ENCODE results near the gene PADI3. TPM values are rescaled to one million over a fixed set of nuclear protein-coding genes. Genes with fewer than 3 reads are reported as not detected.

Gene PADI3
- polyA plus RNA-seq, 1 donor (not counting 4 experiments of a cell fraction or from before 2014, with no cell fraction given) = 6.1 TPM

DNA sequence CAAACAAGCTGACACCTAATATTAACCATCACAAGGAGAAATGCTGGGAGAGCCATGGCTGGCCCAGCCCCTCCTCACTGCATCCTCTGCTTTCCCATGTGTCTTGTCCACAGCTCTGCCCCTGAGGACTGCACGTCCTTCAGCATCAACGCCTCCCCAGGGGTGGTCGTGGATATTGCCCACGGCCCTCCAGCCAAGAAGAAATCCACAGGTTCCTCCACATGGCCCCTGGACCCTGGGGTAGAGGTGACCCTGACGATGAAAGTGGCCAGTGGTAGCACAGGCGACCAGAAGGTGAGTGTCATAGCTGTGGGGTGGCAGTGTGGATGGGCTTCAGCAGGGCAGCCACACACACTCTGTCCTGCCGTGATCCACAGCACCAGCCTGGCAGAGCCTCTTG is 82.0 kb downstream of the PADI3 start:
- DNase-seq (ENCODE audit: low read depth, low spot score) (no peak), FAIRE-seq (no peak)
- dilution Hi-C loops (cut with MboI; ENCODE audit: extremely low pct_ligation_motif_present, low sequenced_read_pairs) = no loop called here
- H3K4me1 ChIP-seq (ENCODE audit: control insufficient read depth, extremely low read depth, insufficient read depth, low read length) = no peaks in the 10 kb centered on the region
- no peak overlapping the region for H2AFZ ChIP-seq (ENCODE audit: control insufficient read depth, low read length)
- no peaks in the 10 kb centered on the region for H3K27me3 ChIP-seq (ENCODE audit: control insufficient read depth, extremely low read depth, insufficient read depth, low read length)
- no peaks in the 10 kb centered on the region for H3K9me1 ChIP-seq (ENCODE audit: control insufficient read depth, extremely low read depth, insufficient read depth, low read length)
- no peak overlapping the region for H3K9ac ChIP-seq (ENCODE audit: control insufficient read depth, extremely low read depth, insufficient read depth, low read length)
- no peaks in the 10 kb centered on the region for H4K20me1 ChIP-seq (ENCODE audit: control insufficient read depth, extremely low read depth, insufficient read depth, low read length)
- H3K4me3 ChIP-seq (ENCODE audit: control insufficient read depth in 2 of 3, extremely low read depth in 1 of 3, insufficient read depth in 2 of 3, low read depth in 1 of 3, low read length in 3 of 3) = no peak overlapping the region
- no peaks in the 10 kb centered on the region for H3K9me3 ChIP-seq (ENCODE audit: control insufficient read depth, low read depth, low read length)
- no peak overlapping the region for H3K27ac ChIP-seq (ENCODE audit: control insufficient read depth, insufficient read depth, low read length)
- H3K36me3 ChIP-seq (ENCODE audit: control insufficient read depth in 2 of 2, extremely low read depth in 1 of 2, insufficient read depth in 2 of 2, low read length in 2 of 2) = no peaks in the 10 kb centered on the region
- no peaks in the 10 kb centered on the region for H3K79me2 ChIP-seq (ENCODE audit: control insufficient read depth, insufficient read depth, low read length)
- H3K4me2 ChIP-seq (ENCODE audit: control insufficient read depth, extremely low read depth, insufficient read depth, low read depth, low read length) = no peak overlapping the region
- TF ChIP-seq EZH2 (IDR thresholded peaks at IDR 0.05; ENCODE audit: low read length) = no peak
- TF ChIP-seq, protein P1, sequence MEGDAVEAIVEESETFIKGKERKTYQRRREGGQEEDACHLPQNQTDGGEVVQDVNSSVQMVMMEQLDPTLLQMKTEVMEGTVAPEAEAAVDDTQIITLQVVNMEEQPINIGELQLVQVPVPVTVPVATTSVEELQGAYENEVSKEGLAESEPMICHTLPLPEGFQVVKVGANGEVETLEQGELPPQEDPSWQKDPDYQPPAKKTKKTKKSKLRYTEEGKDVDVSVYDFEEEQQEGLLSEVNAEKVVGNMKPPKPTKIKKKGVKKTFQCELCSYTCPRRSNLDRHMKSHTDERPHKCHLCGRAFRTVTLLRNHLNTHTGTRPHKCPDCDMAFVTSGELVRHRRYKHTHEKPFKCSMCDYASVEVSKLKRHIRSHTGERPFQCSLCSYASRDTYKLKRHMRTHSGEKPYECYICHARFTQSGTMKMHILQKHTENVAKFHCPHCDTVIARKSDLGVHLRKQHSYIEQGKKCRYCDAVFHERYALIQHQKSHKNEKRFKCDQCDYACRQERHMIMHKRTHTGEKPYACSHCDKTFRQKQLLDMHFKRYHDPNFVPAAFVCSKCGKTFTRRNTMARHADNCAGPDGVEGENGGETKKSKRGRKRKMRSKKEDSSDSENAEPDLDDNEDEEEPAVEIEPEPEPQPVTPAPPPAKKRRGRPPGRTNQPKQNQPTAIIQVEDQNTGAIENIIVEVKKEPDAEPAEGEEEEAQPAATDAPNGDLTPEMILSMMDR (optimal IDR thresholded peaks at IDR 0.05 in 1 of 3, IDR thresholded peaks at IDR 0.05 in 1 of 3, conservative IDR thresholded peaks at IDR 0.05 in 1 of 3; ENCODE audit: extremely low read depth in 1 of 3, insufficient read depth in 2 of 3, low read length in 3 of 3) = no peak

DNA sequence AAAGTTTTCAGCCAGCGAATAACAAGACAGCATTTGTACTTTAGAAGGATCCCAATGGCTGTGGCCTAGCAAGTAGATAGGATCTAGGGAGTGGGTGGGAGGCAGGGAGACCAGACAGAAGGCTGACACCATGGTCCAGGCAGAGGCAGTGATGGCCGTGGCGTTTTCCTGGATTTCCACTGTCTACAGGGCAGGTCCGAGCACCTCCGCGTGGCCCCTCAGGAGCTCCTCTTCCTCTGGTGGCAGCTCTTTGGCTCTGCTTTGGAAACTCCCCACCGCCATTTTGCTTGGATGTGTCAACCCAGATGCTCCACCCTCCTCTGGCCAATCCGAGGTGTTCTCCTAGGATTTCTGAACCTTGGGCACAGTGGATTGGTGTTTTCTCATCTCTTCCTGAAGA is 84.2 kb downstream of the PADI3 start:
- H2AFZ ChIP-seq (ENCODE audit: control insufficient read depth, low read length) = no peak overlapping the region
- H3K9me3 ChIP-seq (ENCODE audit: control insufficient read depth, low read depth, low read length) = no peaks in the 10 kb centered on the region
- TF ChIP-seq, protein P1 (optimal IDR thresholded peaks at IDR 0.05 in 1 of 3, IDR thresholded peaks at IDR 0.05 in 1 of 3, conservative IDR thresholded peaks at IDR 0.05 in 1 of 3; ENCODE audit: extremely low read depth in 1 of 3, insufficient read depth in 2 of 3, low read length in 3 of 3) = no peak
- TF ChIP-seq EZH2 (IDR thresholded peaks at IDR 0.05; ENCODE audit: low read length) = no peak
- no peak overlapping the region for H3K4me2 ChIP-seq (ENCODE audit: control insufficient read depth, extremely low read depth, insufficient read depth, low read depth, low read length)
- peaks cover 4% of the 10 kb centered on the region for H3K4me1 ChIP-seq (ENCODE audit: control insufficient read depth, extremely low read depth, insufficient read depth, low read length)
- no peaks in the 10 kb centered on the region for H3K27me3 ChIP-seq (ENCODE audit: control insufficient read depth, extremely low read depth, insufficient read depth, low read length)
- H3K27ac ChIP-seq (ENCODE audit: control insufficient read depth, insufficient read depth, low read length) = no peak overlapping the region
- no peaks in the 10 kb centered on the region for H3K36me3 ChIP-seq (ENCODE audit: control insufficient read depth in 2 of 2, extremely low read depth in 1 of 2, insufficient read depth in 2 of 2, low read length in 2 of 2)
- dilution Hi-C loops (cut with MboI; ENCODE audit: extremely low pct_ligation_motif_present, low sequenced_read_pairs) = no loop called here
- no peak for FAIRE-seq
- no peak for DNase-seq (ENCODE audit: low read depth, low spot score)
- no peaks in the 10 kb centered on the region for H3K9me1 ChIP-seq (ENCODE audit: control insufficient read depth, extremely low read depth, insufficient read depth, low read length)
- H3K4me3 ChIP-seq (ENCODE audit: control insufficient read depth in 2 of 3, extremely low read depth in 1 of 3, insufficient read depth in 2 of 3, low read depth in 1 of 3, low read length in 3 of 3) = no peak overlapping the region
- H4K20me1 ChIP-seq (ENCODE audit: control insufficient read depth, extremely low read depth, insufficient read depth, low read length) = no peaks in the 10 kb centered on the region
- H3K9ac ChIP-seq (ENCODE audit: control insufficient read depth, extremely low read depth, insufficient read depth, low read length) = no peak overlapping the region
- no peaks in the 10 kb centered on the region for H3K79me2 ChIP-seq (ENCODE audit: control insufficient read depth, insufficient read depth, low read length)

Small RNA genes lying within 50 kb of the gene (small RNA-seq; reads per million reads assigned to genes)
- 0 reads per million in 3 experiments for gene MIR3972 (ENCODE audit: insufficient read length in 3 of 3, low read depth in 3 of 3, low replicate concordance in 1 of 3)

Other genes with a start within 250 kb of the PADI3 start
- gene ATP13A2, start 237.2 kb upstream of the PADI3 start, polyA plus RNA-seq = 19.7 to 56.4 TPM (median 36.3 TPM) in 3 replicates
- gene SDHB, start 195.1 kb upstream of the PADI3 start, polyA plus RNA-seq = 149 to 228 TPM (median 162 TPM) in 3 replicates
- 0.09 to 0.23 TPM (median 0.13 TPM) in 3 replicates for gene PADI2, start 129.6 kb upstream of the PADI3 start, polyA plus RNA-seq
- gene PADI1, start 44.0 kb upstream of the PADI3 start, polyA plus RNA-seq = 0.96 to 2.1 TPM (median 1.0 TPM) in 3 replicates
- 0.03 to 0.32 TPM (median 0.05 TPM) in 3 replicates for gene PADI4, start 59.1 kb downstream of the PADI3 start, polyA plus RNA-seq
- gene PADI6, start 123.1 kb downstream of the PADI3 start, polyA plus RNA-seq = not detected in 3 replicates
- 29.4 to 103 TPM (median 45.2 TPM) in 3 replicates for gene RCC2, start 190.6 kb downstream of the PADI3 start, polyA plus RNA-seq